K562 (cell line): ENCODE measurements around the gene LDB1. TPM values are rescaled to one million over a fixed set of nuclear protein-coding genes. Genes with fewer than 3 reads are reported as not detected.

Source experiments
- ATF3 ChIP-seq, 2 experiments: fragments of 450-650 bp in 1 of 2; sonication (generic) in 1 of 2; formaldehyde crosslinking in 1 of 2; IDR thresholded peaks in 1 of 2; conservative IDR thresholded peaks in 1 of 2; 2 replicates each; pipeline versions ENCODE4 v1.6.1 to v1.8.1; 2016 to 2023; ENCODE audit warnings: mild to moderate bottlenecking in 2 of 2, moderate library complexity in 2 of 2, inconsistent platforms in 1 of 2, missing genetic modification reagents in 1 of 2
- COPS2 ChIP-seq: fragments of 450-650 bp; conservative IDR thresholded peaks from 2 replicates; pipeline ENCODE4 v1.6.1; 2016; ENCODE audit warnings: mild to moderate bottlenecking, moderate library complexity
- CREB1 ChIP-seq, 2 experiments: sonication (generic) in 1 of 2; formaldehyde crosslinking in 1 of 2; IDR thresholded peaks; 2 replicates each; pipeline versions ENCODE4 v1.6.1 to v1.8.0; 2012 to 2022; ENCODE audit warnings: inconsistent platforms in 1 of 2, mild to moderate bottlenecking in 1 of 2, missing genetic modification reagents in 1 of 2, moderate library complexity in 1 of 2
- CTBP1 ChIP-seq: fragments of 450-650 bp; IDR thresholded peaks from 2 replicates; pipeline ENCODE4 v1.6.1; 2016; ENCODE audit warnings: borderline replicate concordance
- ETV1 ChIP-seq: fragments of 450-650 bp; conservative IDR thresholded peaks from 2 replicates; pipeline ENCODE4 v1.6.1; 2016; ENCODE audit warnings: missing genetic modification characterization, control low read depth, low read depth, missing compliant biosample characterization
- IFI16 ChIP-seq: fragments of 250-450 bp; sonication (Bioruptor Pico); IDR thresholded peaks from 2 replicates; pipeline ENCODE4 v2.1.2; 2022; ENCODE audit warnings: mild to moderate bottlenecking, inconsistent platforms
- MCM3 ChIP-seq: fragments of 450-650 bp; IDR thresholded peaks from 2 replicates; pipeline ENCODE4 v1.6.1; 2016
- MTA2 ChIP-seq: fragments of 450-650 bp; IDR thresholded peaks from 2 replicates; pipeline ENCODE4 v1.6.1; 2016; ENCODE audit warnings: low read depth
- NKRF ChIP-seq: fragments of 450-650 bp; IDR thresholded peaks from 2 replicates; pipeline ENCODE4 v1.6.1; 2016; ENCODE audit warnings: borderline replicate concordance
- PHTF2 ChIP-seq: fragments of 250-450 bp; sonication (Bioruptor Pico); IDR thresholded peaks from 2 replicates; pipeline ENCODE4 v1.5.0; 2021; ENCODE audit warnings: mild to moderate bottlenecking
- POU5F1 ChIP-seq: fragments of 150-350 bp; IDR thresholded peaks from 2 replicates; pipeline ENCODE4 v1.6.1; 2014; ENCODE audit warnings: borderline replicate concordance, low read length, low read depth, mild to moderate bottlenecking; ENCODE audit not compliant: partially characterized antibody
- RAD51 ChIP-seq: fragments of 450-650 bp; IDR thresholded peaks from 2 replicates; pipeline ENCODE4 v1.7.1; 2016; ENCODE audit warnings: low read depth, mild to moderate bottlenecking, borderline replicate concordance
- RFX1 ChIP-seq: fragments of 450-650 bp; IDR thresholded peaks from 2 replicates; pipeline ENCODE4 v1.6.1; 2016; ENCODE audit warnings: mild to moderate bottlenecking, moderate library complexity
- SAP30 ChIP-seq: fragments of 200-600 bp; sonication (generic); IDR thresholded peaks from 2 replicates; pipeline ENCODE4 v1.6.1; 2012; ENCODE audit warnings: borderline replicate concordance, low read depth, mild to moderate bottlenecking, moderate library complexity, low read length, control low read depth, inconsistent platforms; ENCODE audit not compliant: insufficient read depth, poor library complexity, severe bottlenecking
- SMAD1 ChIP-seq: fragments of 150-350 bp; IDR thresholded peaks from 2 replicates; pipeline ENCODE4 v1.6.1; 2014; ENCODE audit warnings: low read length, low read depth; ENCODE audit not compliant: partially characterized antibody
- SMARCE1 ChIP-seq: fragments of 450-650 bp; IDR thresholded peaks from 2 replicates; pipeline ENCODE4 v1.7.1; 2016; ENCODE audit warnings: mild to moderate bottlenecking
- SREBF1 ChIP-seq: fragments of 150-350 bp; IDR thresholded peaks from 2 replicates; pipeline ENCODE4 v1.6.1; 2014; ENCODE audit warnings: antibody characterized with exemption, low read depth, low read length, borderline replicate concordance
- ZBTB2 ChIP-seq: fragments of 450-650 bp; IDR thresholded peaks from 2 replicates; pipeline ENCODE4 v1.6.1; 2016; ENCODE audit warnings: antibody characterized with exemption
- ZEB2 ChIP-seq: fragments of 450-650 bp; IDR thresholded peaks from 2 replicates; pipeline ENCODE4 v1.6.1; 2016
- ZNF395 ChIP-seq: fragments of 200-800 bp; sonication (Bioruptor generic); IDR thresholded peaks from 2 replicates; pipeline ENCODE4 v1.6.1; 2017; ENCODE audit warnings: missing genetic modification characterization, missing compliant biosample characterization
- polyA plus RNA-seq, 8 experiments: library from polyadenylated mRNA; depleted of rRNA in 4 of 8; stranded (reverse) in 5 of 8; unstranded in 3 of 8; fragments of >200 nt; fragmentation: Nextera tagmentation in 2 of 8; fragmentation: Illumina TruSeq in 1 of 8; extraction: Ambion mirVana in 2 of 8; extraction: Trizol in 1 of 8; gene quantifications; 2 replicates each; pipeline versions ENCODE4 v1.2.1 to v1.2.3, GENCODE V29; 2011 to 2014; ENCODE audit warnings: inconsistent platforms in 1 of 8, missing spikeins in 1 of 8
- total RNA-seq, 7 experiments: library from RNA; depleted of rRNA in 6 of 7; stranded (reverse); fragments of >200 nt in 6 of 7; fragmentation: Illumina TruSeq in 2 of 7; extraction: Trizol in 2 of 7; gene quantifications; 2 replicates each; pipeline versions ENCODE4 v1.2.1 to v1.2.3, GENCODE V29; 2011 to 2021; ENCODE audit warnings: low replicate concordance in 1 of 7
- TF ChIP-seq, protein P1 (sequence below): IDR thresholded peaks from 3 replicates; pipeline ENCODE4 v1.6.1; 2011; ENCODE audit warnings: borderline replicate concordance, mild to moderate bottlenecking; ENCODE audit not compliant: insufficient read length, insufficient read depth
- TF ChIP-seq, protein P2 (sequence below): sonication (generic); formaldehyde crosslinking; IDR thresholded peaks from 2 replicates; pipeline ENCODE4 v1.8.0; 2022; ENCODE audit warnings: mild to moderate bottlenecking, missing genetic modification reagents

LDB1 gene
- total and polyA plus RNA-seq, 9 of the 15 experiments (the other 6 are each of a cell fraction or from before 2014, with no cell fraction given), result 1.9 to 137 (median 105) TPM

DNA sequence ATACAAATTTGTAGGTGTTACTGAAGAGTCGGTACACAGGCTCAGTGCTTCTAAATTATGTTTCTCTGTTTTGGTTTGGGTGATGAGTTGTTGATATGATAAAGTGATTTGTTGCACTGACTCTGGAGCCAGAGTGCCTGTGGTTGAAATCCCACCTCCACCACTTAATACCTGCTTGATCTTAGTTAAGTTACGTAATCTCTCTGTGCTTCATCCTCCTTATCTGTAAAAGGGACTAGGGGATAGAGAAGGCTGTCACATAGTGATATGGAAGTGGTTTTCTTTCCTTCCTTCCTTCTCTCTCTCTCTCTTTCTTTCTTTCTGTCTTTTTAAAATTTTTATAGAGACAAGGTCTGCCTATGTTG, 55.7 kb downstream of the LDB1 start (continued):
- TF ChIP-seq, protein P1, sequence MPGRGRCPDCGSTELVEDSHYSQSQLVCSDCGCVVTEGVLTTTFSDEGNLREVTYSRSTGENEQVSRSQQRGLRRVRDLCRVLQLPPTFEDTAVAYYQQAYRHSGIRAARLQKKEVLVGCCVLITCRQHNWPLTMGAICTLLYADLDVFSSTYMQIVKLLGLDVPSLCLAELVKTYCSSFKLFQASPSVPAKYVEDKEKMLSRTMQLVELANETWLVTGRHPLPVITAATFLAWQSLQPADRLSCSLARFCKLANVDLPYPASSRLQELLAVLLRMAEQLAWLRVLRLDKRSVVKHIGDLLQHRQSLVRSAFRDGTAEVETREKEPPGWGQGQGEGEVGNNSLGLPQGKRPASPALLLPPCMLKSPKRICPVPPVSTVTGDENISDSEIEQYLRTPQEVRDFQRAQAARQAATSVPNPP, result no peak
- TF ChIP-seq SMARCE1, result peak; percentile 57; the same call in 1 of the 2 replicates
- no peak for TF ChIP-seq IFI16
- TF ChIP-seq POU5F1, result no peak
- no peak for TF ChIP-seq COPS2
- TF ChIP-seq RFX1, result no peak
- TF ChIP-seq CREB1 (IDR thresholded peaks at IDR 0.05), result no peak
- no peak for TF ChIP-seq CREB1 (CRISPR knock-in tag; IDR thresholded peaks at IDR 0.05)
- no peak for TF ChIP-seq SREBF1
- TF ChIP-seq SMAD1, result no peak
- TF ChIP-seq ZNF395 (CRISPR knock-in tag), result no peak
- TF ChIP-seq ATF3 (IDR thresholded peaks at IDR 0.05), result peak; percentile 32; the same call in 1 of the 2 replicates
- TF ChIP-seq ATF3 (CRISPR knock-in tag; conservative IDR thresholded peaks at IDR 0.05), result no peak
- TF ChIP-seq, protein P2, sequence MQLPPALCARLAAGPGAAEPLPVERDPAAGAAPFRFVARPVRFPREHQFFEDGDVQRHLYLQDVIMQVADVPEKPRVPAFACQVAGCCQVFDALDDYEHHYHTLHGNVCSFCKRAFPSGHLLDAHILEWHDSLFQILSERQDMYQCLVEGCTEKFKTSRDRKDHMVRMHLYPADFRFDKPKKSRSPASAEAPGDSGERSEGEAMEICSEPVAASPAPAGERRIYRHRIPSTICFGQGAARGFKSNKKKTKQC (CRISPR knock-in tag), result no peak
- no peak for TF ChIP-seq NKRF
- no peak for TF ChIP-seq MCM3
- no peak for TF ChIP-seq CTBP1
- TF ChIP-seq RAD51, result no peak
- TF ChIP-seq ZEB2, result peak; percentile 72; the same call in 1 of the 2 replicates
- TF ChIP-seq MTA2, result no peak
- TF ChIP-seq ZBTB2, result no peak
- TF ChIP-seq ETV1 (tag), result no peak
- no peak for TF ChIP-seq PHTF2 (CRISPR knock-in tag)
- no peak for TF ChIP-seq SAP30
